Stimulated activated CD4-positive, alpha-beta T cell treated with anti-CD3 and anti-CD28 coated beads, TNF-alpha, amount 100 ng/mL, for 1 hour (primary cell): ENCODE data around the gene PLA2G10.
"Not testable (repeated sequence)": the region's sequence is repeated elsewhere in the genome, so short reads cannot be mapped to it uniquely, and the experiment has no call there.

Experiments
- DNase-seq, 3 donors: peaks; one replicate each; pipeline ENCODE4 v3.0.0-alpha.2; 2020; ENCODE audit warnings: low read depth in 3 of 3, low spot score in 1 of 3

Gene PLA2G10, protein sequence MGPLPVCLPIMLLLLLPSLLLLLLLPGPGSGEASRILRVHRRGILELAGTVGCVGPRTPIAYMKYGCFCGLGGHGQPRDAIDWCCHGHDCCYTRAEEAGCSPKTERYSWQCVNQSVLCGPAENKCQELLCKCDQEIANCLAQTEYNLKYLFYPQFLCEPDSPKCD

GRCh38 chr16:14694129-14694528, at the start of gene PLA2G10:
PLA2G10 (minus strand) TSS chr16:14694308; CDS start chr16:14694229, 79 bp downstream.
- not testable (repeated sequence) for DNase-seq

GRCh38 chr16:14742273-14743128, 48.4 kb upstream of the PLA2G10 start, which contains the start of gene NPIPA2:
NPIPA2 (plus strand) TSS chr16:14742533; CDS start chr16:14748066, 5,533 bp downstream.
- not testable (repeated sequence) for DNase-seq

DNA sequence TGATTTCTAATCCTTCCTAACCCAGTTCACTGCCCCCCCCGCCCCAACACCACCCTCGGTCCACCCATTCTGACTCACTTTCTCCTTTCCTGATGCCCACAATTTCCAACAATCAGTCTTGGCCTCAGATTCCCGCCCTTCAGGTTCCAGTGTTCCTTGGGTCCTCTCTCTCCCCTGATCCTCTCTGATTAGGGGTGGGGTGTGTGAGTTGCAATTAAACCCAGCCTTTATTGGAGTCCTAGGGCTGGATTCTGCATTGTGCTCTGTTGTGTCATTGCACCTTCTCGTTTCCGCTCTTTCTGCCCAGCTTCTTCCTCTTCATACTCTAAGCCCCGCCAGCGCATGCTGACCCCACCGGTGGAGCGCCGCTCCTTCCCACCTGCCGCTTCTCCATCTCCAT, 47.7 kb upstream of the PLA2G10 start:
- DNase-seq: not testable (repeated sequence)

DNA sequence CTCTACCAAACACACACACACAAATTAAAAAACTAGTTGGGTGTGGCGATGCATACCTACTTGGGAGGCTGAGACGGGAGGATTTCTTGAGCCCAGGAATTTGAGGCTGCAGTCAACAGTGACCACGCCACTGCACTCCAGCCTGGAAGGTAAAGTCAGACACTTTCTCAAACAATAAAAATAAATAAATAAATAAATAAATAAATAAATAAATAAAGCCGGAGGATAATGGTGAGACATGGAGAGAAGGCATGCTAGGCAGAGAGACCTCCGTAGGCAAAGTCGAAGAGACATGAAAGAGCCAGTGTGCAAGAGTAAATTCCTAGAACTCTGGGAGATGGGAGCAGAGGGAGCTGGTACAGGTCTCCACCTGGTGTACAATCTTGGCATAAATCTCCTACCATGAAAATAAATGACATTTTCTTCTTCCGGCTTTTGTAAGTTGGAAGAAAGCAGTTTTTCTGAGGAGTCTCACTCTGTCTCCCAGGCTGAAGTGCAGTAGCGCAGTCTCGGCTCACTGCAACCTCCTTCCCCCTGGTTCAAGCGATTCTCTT, 46.8 kb upstream of the PLA2G10 start:
- DNase-seq: not testable (repeated sequence)

GRCh38 chr16:14733233-14733632, 39.1 kb upstream of the PLA2G10 start:
- DNase-seq: not testable (repeated sequence)

GRCh38 chr16:14703156-14704011, 9.3 kb upstream of the PLA2G10 start, which contains the start of gene NPIPA3:
NPIPA3 (plus strand) TSS chr16:14703411; CDS start chr16:14708944, 5,533 bp downstream.
- DNase-seq: not testable (repeated sequence)

GRCh38 chr16:14702672-14703071, 8.6 kb upstream of the PLA2G10 start:
- not testable (repeated sequence) for DNase-seq

DNA sequence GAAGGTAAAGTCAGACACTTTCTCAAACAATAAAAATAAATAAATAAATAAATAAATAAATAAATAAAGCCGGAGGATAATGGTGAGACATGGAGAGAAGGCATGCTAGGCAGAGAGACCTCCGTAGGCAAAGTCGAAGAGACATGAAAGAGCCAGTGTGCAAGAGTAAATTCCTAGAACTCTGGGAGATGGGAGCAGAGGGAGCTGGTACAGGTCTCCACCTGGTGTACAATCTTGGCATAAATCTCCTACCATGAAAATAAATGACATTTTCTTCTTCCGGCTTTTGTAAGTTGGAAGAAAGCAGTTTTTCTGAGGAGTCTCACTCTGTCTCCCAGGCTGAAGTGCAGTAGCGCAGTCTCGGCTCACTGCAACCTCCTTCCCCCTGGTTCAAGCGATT, 7.8 kb upstream of the PLA2G10 start:
- DNase-seq: not testable (repeated sequence)

DNA sequence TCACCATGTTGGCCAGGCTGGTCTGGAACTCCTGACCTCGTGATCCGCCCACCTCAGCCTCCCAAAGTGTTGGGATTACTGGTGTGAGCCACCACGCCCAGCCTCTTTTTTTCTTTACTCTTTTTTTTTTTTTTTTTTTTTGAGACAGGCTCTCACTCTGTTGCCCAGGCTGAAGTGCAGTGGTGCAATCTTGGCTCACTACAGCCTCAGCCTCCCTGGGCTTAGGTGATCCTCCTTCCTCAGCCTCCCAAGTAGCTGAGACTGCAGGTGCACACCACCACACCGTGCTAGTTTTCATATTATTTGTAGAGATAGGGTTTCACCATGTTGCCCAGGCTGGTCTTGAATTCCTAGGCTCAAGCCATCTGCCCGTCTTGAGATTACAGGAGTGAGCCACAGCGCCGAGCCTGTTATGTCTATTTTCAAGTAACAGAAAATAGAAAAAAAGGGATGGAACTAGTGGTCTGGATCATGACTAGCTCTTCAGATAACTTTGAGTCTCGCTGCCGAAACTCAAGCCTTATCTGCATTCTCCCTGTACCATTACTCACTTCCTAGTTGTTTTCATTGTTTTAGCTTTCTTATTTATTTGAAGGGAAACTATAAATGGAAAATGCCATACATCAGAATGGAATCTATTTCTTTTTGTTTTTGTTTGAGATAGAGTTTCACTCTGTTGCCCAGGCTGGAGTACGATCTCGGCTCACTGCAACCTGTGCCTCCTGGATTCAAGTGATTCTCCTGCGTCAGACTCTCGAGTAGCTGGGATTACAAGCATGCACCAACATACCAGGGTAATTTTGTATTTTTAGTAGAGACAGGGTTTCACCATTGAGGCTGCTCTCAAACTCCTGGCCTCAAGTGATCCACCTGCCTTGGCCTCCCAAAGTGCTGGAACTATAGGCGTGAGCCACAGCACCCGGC, 8.0 kb downstream of the PLA2G10 start:
- DNase-seq: not testable (repeated sequence)

DNA sequence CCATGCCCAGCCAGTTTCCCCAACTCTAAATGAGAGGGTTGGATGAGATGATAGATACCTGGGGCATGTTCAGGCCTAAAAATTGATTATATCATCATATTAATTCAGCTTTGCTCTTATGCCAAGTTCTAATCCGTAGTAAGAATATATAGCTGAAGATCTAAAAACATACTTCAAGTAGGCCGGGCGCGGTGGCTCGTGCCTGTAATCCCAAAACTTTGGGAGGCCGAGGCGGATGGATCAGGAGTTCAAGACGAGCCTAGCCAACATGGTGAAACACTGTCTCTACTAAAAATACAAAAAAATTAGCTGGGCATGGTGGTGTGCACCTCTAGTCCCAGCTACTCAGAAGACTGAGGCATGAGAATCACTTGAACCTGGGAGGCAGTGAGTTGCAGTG, 12.0 kb downstream of the PLA2G10 start:
- DNase-seq: no peak

DNA sequence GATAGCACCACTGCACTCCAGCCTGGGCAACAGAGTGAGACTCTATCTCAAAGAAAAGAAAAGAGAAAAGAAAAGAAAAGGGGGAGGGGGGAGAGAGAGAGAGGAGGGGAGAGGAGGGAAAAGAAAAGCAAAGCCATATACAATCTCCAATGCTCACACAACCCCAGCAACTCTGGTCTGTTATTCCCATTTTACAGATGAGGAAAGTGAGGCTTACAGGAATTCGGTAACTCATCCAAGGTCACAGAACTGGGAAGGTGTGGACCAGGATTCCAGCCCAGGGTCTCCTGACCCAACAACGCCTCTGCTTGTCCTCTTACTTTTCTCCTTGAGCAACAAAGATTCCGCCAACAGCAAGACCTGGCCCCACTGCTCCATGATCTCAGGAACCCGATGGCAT, 13.0 kb downstream of the PLA2G10 start:
- no peak for DNase-seq

- DNase-seq: not testable (repeated sequence)
Observed at GRCh38 chr16:14680396-14680795, 13.7 kb downstream of the PLA2G10 start.

- no peak for DNase-seq
Observed at GRCh38 chr16:14678748-14679497, 15.2 kb downstream of the PLA2G10 start.

- no peak for DNase-seq
Observed at GRCh38 chr16:14677627-14678026, 16.5 kb downstream of the PLA2G10 start.

GRCh38 chr16:14676633-14677032, 17.5 kb downstream of the PLA2G10 start:
- DNase-seq: no peak

GRCh38 chr16:14672403-14672971, 21.6 kb downstream of the PLA2G10 start:
- no peak for DNase-seq

GRCh38 chr16:14669776-14670175, 24.3 kb downstream of the PLA2G10 start:
- DNase-seq: no peak

GRCh38 chr16:14668556-14669223, 25.4 kb downstream of the PLA2G10 start:
- DNase-seq: no peak
